HUES64 (cell line): ENCODE data around the gene ZNF219.
"Not testable (repeated sequence)": the region's sequence is repeated elsewhere in the genome, so short reads cannot be mapped to it uniquely, and the experiment has no call there.

ENCODE experiments used
- H3K27ac ChIP-seq: 2 replicates; pipeline ENCODE4 v1.7.0; 2013; ENCODE audit warnings: low read depth, low read length, inconsistent platforms
- H3K27me3 ChIP-seq: 2 replicates; pipeline ENCODE4 v1.6.1; 2013; ENCODE audit warnings: mild to moderate bottlenecking, low read length; ENCODE audit not compliant: insufficient read depth
- H3K36me3 ChIP-seq: 2 replicates; pipeline ENCODE4 v1.6.1; 2013; ENCODE audit warnings: mild to moderate bottlenecking, low read length; ENCODE audit not compliant: insufficient read depth
- H3K4me1 ChIP-seq: 2 replicates; pipeline ENCODE4 v1.6.1; 2013; ENCODE audit warnings: mild to moderate bottlenecking, low read length, moderate library complexity; ENCODE audit not compliant: insufficient read depth
- H3K4me3 ChIP-seq: 2 replicates; pipeline ENCODE4 v1.5.1; 2013; ENCODE audit warnings: mild to moderate bottlenecking, low read length, moderate library complexity
- H3K9ac ChIP-seq: 2 replicates; pipeline ENCODE4 v1.6.1; 2013; ENCODE audit warnings: mild to moderate bottlenecking, low read depth, low read length
- H3K9me3 ChIP-seq: 2 replicates; pipeline ENCODE4 v1.6.1; 2013; ENCODE audit warnings: low read depth, low read length; ENCODE audit not compliant: insufficient read depth
- WGBS: fragments of 150-250, 120-280 bp; methylation state at CpG from one replicate; pipeline ENCODE4 v1.1.7; 2013; ENCODE audit warnings: missing lambda C conversion rate; 5-methylcytosine and 5-hydroxymethylcytosine counted together

ZNF219 gene

GRCh38 chr14:21050597-21050996, 47.9 kb downstream of the ZNF219 start:
- no peaks in the 10 kb centered on the region for H3K27me3 ChIP-seq
- no peak overlapping the region for H3K9ac ChIP-seq
- no peaks in the 10 kb centered on the region for H3K9me3 ChIP-seq
- H3K4me1 ChIP-seq = no peaks in the 10 kb centered on the region
- 90% methylated on average over 2 of the region's 3 CpGs for WGBS
- no peaks in the 10 kb centered on the region for H3K36me3 ChIP-seq
- H3K27ac ChIP-seq = no peak overlapping the region
- H3K4me3 ChIP-seq = no peak overlapping the region

GRCh38 chr14:21049271-21049673, 49.2 kb downstream of the ZNF219 start:
- WGBS = 95% methylated on average over 3 of the region's 3 CpGs
- Histone ChIP-seq H3K36me3 (no peaks in the 10 kb centered on the region), H3K4me3 (no peak overlapping the region), H3K9ac (no peak overlapping the region), H3K4me1 (no peaks in the 10 kb centered on the region), H3K27ac (no peak overlapping the region), H3K27me3 (no peaks in the 10 kb centered on the region), H3K9me3 (no peaks in the 10 kb centered on the region)

- no peaks in the 10 kb centered on the region for H3K36me3 ChIP-seq
- no peaks in the 10 kb centered on the region for H3K4me1 ChIP-seq
- no peak overlapping the region for H3K4me3 ChIP-seq
- WGBS = 92% methylated on average over 2 of the region's 2 CpGs
- H3K27me3 ChIP-seq = no peaks in the 10 kb centered on the region
- no peak overlapping the region for H3K27ac ChIP-seq
- no peaks in the 10 kb centered on the region for H3K9me3 ChIP-seq
- no peak overlapping the region for H3K9ac ChIP-seq
Measured at GRCh38 chr14:21048638-21049037, 49.8 kb downstream of the ZNF219 start.

- no peaks in the 10 kb centered on the region for H3K9me3 ChIP-seq
- no peak overlapping the region for H3K27ac ChIP-seq
- H3K9ac ChIP-seq = no peak overlapping the region
- no peaks in the 10 kb centered on the region for H3K27me3 ChIP-seq
- no peaks in the 10 kb centered on the region for H3K4me1 ChIP-seq
- WGBS = 87% methylated on average over 2 of the region's 2 CpGs
- H3K4me3 ChIP-seq = no peak overlapping the region
- H3K36me3 ChIP-seq = no peaks in the 10 kb centered on the region
Measured at GRCh38 chr14:21047378-21047781, 51.1 kb downstream of the ZNF219 start.

- H3K4me1 ChIP-seq = peaks cover 9% of the 10 kb centered on the region
- H3K9me3 ChIP-seq = no peaks in the 10 kb centered on the region
- H3K36me3 ChIP-seq = no peaks in the 10 kb centered on the region
- H3K27ac ChIP-seq = no peak overlapping the region
- no peak overlapping the region for H3K4me3 ChIP-seq
- no peak overlapping the region for H3K9ac ChIP-seq
- no peaks in the 10 kb centered on the region for H3K27me3 ChIP-seq
- WGBS = 89% methylated on average over 6 of the region's 6 CpGs
Measured at GRCh38 chr14:21043974-21044618, 54.4 kb downstream of the ZNF219 start.

- Histone ChIP-seq H3K4me1 (peaks cover 15% of the 10 kb centered on the region), H3K9ac (no peak overlapping the region), H3K36me3 (no peaks in the 10 kb centered on the region), H3K27me3 (no peaks in the 10 kb centered on the region), H3K4me3 (no peak overlapping the region), H3K27ac (no peak overlapping the region), H3K9me3 (no peaks in the 10 kb centered on the region)
- WGBS = 83% methylated on average over 1 of the region's 2 CpGs
Measured at GRCh38 chr14:21043387-21043973, 55.0 kb downstream of the ZNF219 start.

- Histone ChIP-seq H3K4me3 (no peak overlapping the region), H3K9ac (no peak overlapping the region), H3K9me3 (no peaks in the 10 kb centered on the region), H3K4me1 (peaks cover 16% of the 10 kb centered on the region), H3K36me3 (no peaks in the 10 kb centered on the region), H3K27ac (no peak overlapping the region), H3K27me3 (no peaks in the 10 kb centered on the region)
- WGBS = 88% methylated on average over 8 of the region's 8 CpGs
Measured at GRCh38 chr14:21042918-21043317, 55.5 kb downstream of the ZNF219 start.

GRCh38 chr14:21041676-21042433, 56.6 kb downstream of the ZNF219 start, which contains the start of gene RNASE7:
Gene RNASE7, plus strand, starts transcription at chr14:21042362. Its CDS starts 631 bp downstream, at chr14:21042993.
- peaks cover 16% of the 10 kb centered on the region for H3K4me1 ChIP-seq
- H3K27ac ChIP-seq = no peak within 1 kb of the TSS
- no peaks in the 10 kb centered on the region for H3K36me3 ChIP-seq
- no peak within 1 kb of the TSS for H3K4me3 ChIP-seq
- no peaks in the 10 kb centered on the region for H3K27me3 ChIP-seq
- WGBS = 90% methylated on average over 11 of the region's 11 CpGs
- H3K9me3 ChIP-seq = no peaks in the 10 kb centered on the region
- no peak within 1 kb of the TSS for H3K9ac ChIP-seq

- not testable (repeated sequence) for H3K4me3 ChIP-seq, H3K27ac ChIP-seq, H3K9me3 ChIP-seq, H3K36me3 ChIP-seq, H3K27me3 ChIP-seq, H3K9ac ChIP-seq
- peaks cover 16% of the 10 kb centered on the region for H3K4me1 ChIP-seq
- 92% methylated on average over 3 of the region's 3 CpGs for WGBS
Measured at GRCh38 chr14:21040941-21041340, 57.5 kb downstream of the ZNF219 start.

- peaks cover 16% of the 10 kb centered on the region for H3K4me1 ChIP-seq
- no peak overlapping the region for H3K27ac ChIP-seq
- no peak overlapping the region for H3K4me3 ChIP-seq
- no peaks in the 10 kb centered on the region for H3K36me3 ChIP-seq
- H3K9ac ChIP-seq = no peak overlapping the region
- no peaks in the 10 kb centered on the region for H3K9me3 ChIP-seq
- WGBS = 78% methylated on average over 8 of the region's 8 CpGs
- no peaks in the 10 kb centered on the region for H3K27me3 ChIP-seq
Measured at GRCh38 chr14:21040370-21040925, 58.0 kb downstream of the ZNF219 start.
